ENCODE measurements around the gene DNAJC5G. TPM values are rescaled to one million over a fixed set of nuclear protein-coding genes. Genes with fewer than 3 reads are reported as not detected.

DNAJC5G gene
- total RNA-seq, 4 donors from 2014 or later = 0.42 TPM; not detected in 3

DNA sequence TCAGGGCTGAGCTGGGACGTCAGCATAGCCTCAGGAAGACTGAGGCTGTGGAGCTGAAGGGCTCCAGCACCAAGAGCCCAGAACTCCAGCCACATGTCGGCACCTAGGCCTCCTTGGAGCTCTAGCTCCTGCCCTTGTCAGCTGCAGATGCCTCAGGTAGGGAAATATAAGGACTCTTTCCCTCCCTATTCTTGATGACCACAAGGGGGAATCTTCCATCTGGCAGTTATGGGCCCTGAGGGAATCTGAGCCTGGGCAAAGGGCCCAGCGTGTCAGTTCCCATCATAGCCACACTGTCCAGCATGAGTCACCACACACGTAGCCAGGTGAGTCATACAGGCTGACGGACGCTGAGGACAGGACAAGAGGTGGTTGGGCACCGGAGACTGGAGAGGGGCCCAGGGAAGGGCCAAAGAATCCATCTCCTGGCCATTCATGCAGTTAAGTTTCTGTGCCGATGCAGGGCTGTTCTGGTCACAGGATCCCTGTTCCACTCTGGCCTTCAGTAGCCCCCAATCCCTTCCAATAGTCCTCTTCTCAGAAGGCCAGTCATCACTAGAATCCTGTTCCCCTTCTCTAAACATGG is 45.8 kb downstream of the DNAJC5G start:
- WGBS = 37% methylated on average over 6 of the region's 8 CpGs
- intact Hi-C loops (cut with DNase I) = loop anchor here (5.0 kb wide), 2 partner anchors 36 to 51 kb away; partner anchors contain the start of genes EIF2B4, GTF3C2 and SNX17
- H3K9me3 ChIP-seq = no peaks in the 10 kb centered on the region
- H3K4me3 ChIP-seq = no peak overlapping the region
- H3K4me1 ChIP-seq = peaks cover 29 to 34% (median 31%) of the 10 kb centered on the region in 4 donors
- TF ChIP-seq, protein P1, sequence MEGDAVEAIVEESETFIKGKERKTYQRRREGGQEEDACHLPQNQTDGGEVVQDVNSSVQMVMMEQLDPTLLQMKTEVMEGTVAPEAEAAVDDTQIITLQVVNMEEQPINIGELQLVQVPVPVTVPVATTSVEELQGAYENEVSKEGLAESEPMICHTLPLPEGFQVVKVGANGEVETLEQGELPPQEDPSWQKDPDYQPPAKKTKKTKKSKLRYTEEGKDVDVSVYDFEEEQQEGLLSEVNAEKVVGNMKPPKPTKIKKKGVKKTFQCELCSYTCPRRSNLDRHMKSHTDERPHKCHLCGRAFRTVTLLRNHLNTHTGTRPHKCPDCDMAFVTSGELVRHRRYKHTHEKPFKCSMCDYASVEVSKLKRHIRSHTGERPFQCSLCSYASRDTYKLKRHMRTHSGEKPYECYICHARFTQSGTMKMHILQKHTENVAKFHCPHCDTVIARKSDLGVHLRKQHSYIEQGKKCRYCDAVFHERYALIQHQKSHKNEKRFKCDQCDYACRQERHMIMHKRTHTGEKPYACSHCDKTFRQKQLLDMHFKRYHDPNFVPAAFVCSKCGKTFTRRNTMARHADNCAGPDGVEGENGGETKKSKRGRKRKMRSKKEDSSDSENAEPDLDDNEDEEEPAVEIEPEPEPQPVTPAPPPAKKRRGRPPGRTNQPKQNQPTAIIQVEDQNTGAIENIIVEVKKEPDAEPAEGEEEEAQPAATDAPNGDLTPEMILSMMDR (IDR thresholded peaks at IDR 0.05) = peak; percentile 36 to 58 (median 55)
- TF ChIP-seq EP300 (IDR thresholded peaks at IDR 0.05) = peak; percentile 49
- peak; percentile 88 to 90 for TF ChIP-seq POLR2AphosphoS5 (IDR thresholded peaks at IDR 0.05)
- TF ChIP-seq POLR2A (IDR thresholded peaks at IDR 0.05; ENCODE audit: low read depth) = peak; percentile 21
- peak; percentile 96 for DNase-seq (ENCODE audit: extremely low spot score)
- peaks cover 6 to 22% (median 11%) of the 10 kb centered on the region in 4 donors for H3K36me3 ChIP-seq
- H3K27ac ChIP-seq (replicated peaks in 1 of 4) = peak overlapping the region; percentile 62 to 98 (median 95)
- no peaks in the 10 kb centered on the region for H3K27me3 ChIP-seq

DNA sequence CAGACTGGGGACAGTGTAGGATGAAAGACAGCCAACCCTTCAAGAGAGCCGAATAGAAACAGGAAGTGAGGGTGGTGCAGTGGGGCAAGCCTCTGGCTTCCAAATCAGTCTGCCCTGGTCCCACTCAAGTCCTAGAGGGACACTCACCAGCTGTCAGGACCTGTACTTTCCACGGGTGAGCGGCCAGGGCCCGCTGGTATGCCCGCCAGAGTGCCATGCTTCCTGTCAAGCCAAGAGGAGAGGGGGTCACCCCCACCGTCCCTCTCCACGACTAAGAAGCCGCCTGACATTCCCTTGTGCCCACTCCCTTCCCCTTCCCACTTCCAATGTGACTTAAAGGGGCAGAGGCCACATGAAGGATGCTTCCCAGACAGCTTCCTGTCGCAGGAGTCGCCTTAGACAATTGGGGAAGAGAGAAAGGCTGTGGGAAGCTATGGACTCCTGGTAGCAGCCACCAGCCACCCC is 47.1 kb downstream of the DNAJC5G start:
- Histone ChIP-seq H3K36me3 (peaks cover 13 to 25% (median 21%) of the 10 kb centered on the region in 4 donors), H3K4me3 (peak overlapping the region; percentile 78 to 95 (median 84)), H3K9me3 (no peaks in the 10 kb centered on the region), H3K27me3 (no peaks in the 10 kb centered on the region), H3K27ac (replicated peaks in 1 of 4) (peak overlapping the region; percentile 93 to 98 (median 95)), H3K4me1 (peaks cover 29 to 34% (median 31%) of the 10 kb centered on the region in 4 donors)
- intact Hi-C loops (cut with DNase I) = loop anchor here (5.0 kb wide), 2 partner anchors 35 to 50 kb away; partner anchors contain the start of genes EIF2B4, GTF3C2 and SNX17
- DNase-seq (ENCODE audit: extremely low spot score) = no peak
- WGBS = 8% methylated on average over 2 of the region's 10 CpGs
- TF ChIP-seq POLR2A (IDR thresholded peaks at IDR 0.05; ENCODE audit: low read depth) (no peak), EP300 (IDR thresholded peaks at IDR 0.05) (no peak), POLR2AphosphoS5 (IDR thresholded peaks at IDR 0.05) (no peak)
- TF ChIP-seq, protein P1 (IDR thresholded peaks at IDR 0.05) = no peak

DNA sequence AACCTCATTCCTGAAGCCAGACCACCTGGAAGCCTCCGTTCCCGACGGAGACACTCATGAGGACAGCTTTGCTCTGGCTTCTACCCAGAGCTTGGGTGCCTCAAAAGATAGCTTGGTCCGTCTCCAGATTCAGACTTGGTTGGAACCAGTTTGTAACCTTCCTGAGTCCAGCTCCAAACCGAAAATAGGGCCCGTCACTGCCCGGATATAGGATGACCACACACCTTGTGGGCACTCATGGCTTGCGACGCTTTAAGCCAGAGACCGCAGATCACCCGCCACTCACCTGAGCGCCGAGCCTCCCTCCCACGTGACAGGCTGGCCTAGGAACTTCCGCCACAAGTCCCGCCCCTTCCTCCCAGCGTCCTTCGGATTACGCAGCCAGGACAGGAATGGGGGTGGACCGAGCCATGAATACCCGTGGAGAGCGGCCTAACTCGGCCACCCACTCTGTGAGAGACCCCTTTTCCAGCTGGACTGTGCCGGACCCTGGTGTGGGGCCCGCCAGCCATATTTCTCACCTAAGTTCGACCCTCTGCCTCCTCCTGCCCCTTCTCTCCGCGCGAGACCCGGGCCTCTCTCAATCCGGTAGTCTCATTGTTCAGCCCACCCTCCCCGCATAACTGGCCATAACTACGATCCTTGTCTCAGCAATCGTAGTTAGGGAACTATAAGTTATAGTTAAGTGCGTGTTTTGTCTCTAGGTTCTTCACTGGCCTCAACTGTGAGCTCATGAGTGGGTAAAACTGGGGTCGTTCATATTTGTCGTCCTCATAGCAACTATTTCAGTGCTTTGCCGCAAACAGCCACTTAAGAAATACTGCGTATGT is 47.7 kb downstream of the DNAJC5G start, which contains the start of gene MPV17:
Gene MPV17 (minus strand): TSS at position 332 of the 830 bp plus-strand sequence. CDS start 580 bp downstream, outside the sequence.
- DNase-seq (ENCODE audit: extremely low spot score) = peak; percentile 98
- Histone ChIP-seq H3K4me3 (peak within 1 kb of the TSS; percentile 78 to 95 (median 84)), H3K27ac (replicated peaks in 1 of 4) (peak within 1 kb of the TSS; percentile 93 to 98 (median 95)), H3K27me3 (no peaks in the 10 kb centered on the region), H3K9me3 (no peaks in the 10 kb centered on the region), H3K4me1 (peaks cover 29 to 34% (median 31%) of the 10 kb centered on the region in 4 donors), H3K36me3 (peaks cover 20 to 26% (median 25%) of the 10 kb centered on the region in 4 donors)
- 0% methylated on average over 25 of the region's 39 CpGs for WGBS
- intact Hi-C loops (cut with DNase I) = loop anchor here (5.0 kb wide), 2 partner anchors 34 to 49 kb away; partner anchors contain the start of genes EIF2B4, GTF3C2 and SNX17
- TF ChIP-seq EP300 (IDR thresholded peaks at IDR 0.05) (no peak), POLR2AphosphoS5 (IDR thresholded peaks at IDR 0.05) (peak; percentile 97 to 98), POLR2A (IDR thresholded peaks at IDR 0.05; ENCODE audit: low read depth) (peak; percentile 71)
- TF ChIP-seq, protein P1 (IDR thresholded peaks at IDR 0.05) = no peak

DNA sequence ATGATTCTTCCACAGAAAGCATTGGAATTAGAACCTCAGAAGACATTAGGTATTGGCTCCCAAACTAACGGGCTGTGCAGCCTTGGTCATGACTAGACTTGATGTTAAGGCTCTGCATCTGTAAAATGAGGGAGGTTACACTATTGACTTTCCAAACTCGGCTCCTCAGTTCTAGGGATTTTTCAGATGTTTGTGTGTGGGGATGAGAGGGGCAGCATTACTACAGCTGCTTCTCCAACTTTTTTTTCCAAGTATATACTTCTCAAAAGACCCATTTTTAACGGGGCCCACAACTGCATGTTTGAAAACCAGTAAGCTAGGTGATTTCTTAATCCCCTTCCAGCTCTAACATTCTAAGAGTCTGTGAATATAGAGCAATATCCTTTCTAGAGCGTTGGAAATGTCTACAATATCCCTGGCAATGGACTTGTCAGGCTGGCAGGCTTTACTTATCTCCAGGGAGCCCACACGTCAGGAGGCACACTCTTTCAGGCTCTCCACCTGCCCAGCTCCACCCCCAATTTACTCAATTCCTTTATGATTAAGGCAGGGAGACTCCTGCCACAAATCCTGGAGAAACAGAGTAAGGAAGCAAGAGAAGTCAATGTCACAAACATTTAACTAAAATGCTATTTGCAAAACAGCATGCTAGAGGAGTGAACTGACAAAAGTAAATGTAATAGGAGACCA is 48.5 kb downstream of the DNAJC5G start:
- WGBS = 24% methylated on average over 5 of the region's 5 CpGs
- intact Hi-C loops (cut with DNase I) = loop anchor here (5.0 kb wide), 2 partner anchors 34 to 49 kb away; partner anchors contain the start of genes EIF2B4, GTF3C2 and SNX17
- no peaks in the 10 kb centered on the region for H3K27me3 ChIP-seq

More for the DNA sequence above, 48.5 kb downstream of the DNAJC5G start:
- peaks cover 27 to 33% (median 33%) of the 10 kb centered on the region in 4 donors for H3K36me3 ChIP-seq
- DNase-seq (ENCODE audit: extremely low spot score) = no peak
- no peak for TF ChIP-seq EP300 (IDR thresholded peaks at IDR 0.05)
- no peak for TF ChIP-seq POLR2AphosphoS5 (IDR thresholded peaks at IDR 0.05)
- TF ChIP-seq, protein P1 (IDR thresholded peaks at IDR 0.05) = no peak
- no peak for TF ChIP-seq POLR2A (IDR thresholded peaks at IDR 0.05; ENCODE audit: low read depth)
- H3K27ac ChIP-seq (replicated peaks in 1 of 4) = peak overlapping the region; percentile 93 to 98 (median 95)
- H3K4me3 ChIP-seq = peak overlapping the region; percentile 78 to 95 (median 84)
- H3K4me1 ChIP-seq = peaks cover 29 to 34% (median 31%) of the 10 kb centered on the region in 4 donors
- no peaks in the 10 kb centered on the region for H3K9me3 ChIP-seq
